GM12872 (cell line): ENCODE data around the gene CETN1.

Source experiments
- CTCF ChIP-seq: IDR thresholded peaks from 3 replicates; pipeline ENCODE4 v1.5.1; 2011; ENCODE audit warnings: low read depth, mild to moderate bottlenecking, low read length, moderate library complexity; ENCODE audit not compliant: insufficient read depth

CETN1 gene

GRCh38 chr18:572091-572830 lies 7.9 kb upstream of the CETN1 start:
- TF ChIP-seq CTCF: no peak

GRCh38 chr18:572831-573289 lies 7.3 kb upstream of the CETN1 start:
- no peak for TF ChIP-seq CTCF

- no peak for TF ChIP-seq CTCF
These were observed 6.8 kb upstream of the CETN1 start for GRCh38 chr18:573385-573784.

GRCh38 chr18:574149-574860 lies 5.9 kb upstream of the CETN1 start:
- TF ChIP-seq CTCF: no peak

- TF ChIP-seq CTCF: no peak
These were observed 5.1 kb upstream of the CETN1 start for GRCh38 chr18:574865-575645.

GRCh38 chr18:576924-577323 lies 3.3 kb upstream of the CETN1 start:
- TF ChIP-seq CTCF: no peak

- TF ChIP-seq CTCF: no peak
These were observed 2.4 kb upstream of the CETN1 start for GRCh38 chr18:577643-578375.
